Measurements from ENCODE around the gene MAMSTR. TPM values are rescaled to one million over a fixed set of nuclear protein-coding genes. Genes with fewer than 3 reads are reported as not detected.

MAMSTR gene
- total RNA-seq, 4 donors from 2014 or later: 3.4 to 10.8 (median 5.4) TPM

DNA sequence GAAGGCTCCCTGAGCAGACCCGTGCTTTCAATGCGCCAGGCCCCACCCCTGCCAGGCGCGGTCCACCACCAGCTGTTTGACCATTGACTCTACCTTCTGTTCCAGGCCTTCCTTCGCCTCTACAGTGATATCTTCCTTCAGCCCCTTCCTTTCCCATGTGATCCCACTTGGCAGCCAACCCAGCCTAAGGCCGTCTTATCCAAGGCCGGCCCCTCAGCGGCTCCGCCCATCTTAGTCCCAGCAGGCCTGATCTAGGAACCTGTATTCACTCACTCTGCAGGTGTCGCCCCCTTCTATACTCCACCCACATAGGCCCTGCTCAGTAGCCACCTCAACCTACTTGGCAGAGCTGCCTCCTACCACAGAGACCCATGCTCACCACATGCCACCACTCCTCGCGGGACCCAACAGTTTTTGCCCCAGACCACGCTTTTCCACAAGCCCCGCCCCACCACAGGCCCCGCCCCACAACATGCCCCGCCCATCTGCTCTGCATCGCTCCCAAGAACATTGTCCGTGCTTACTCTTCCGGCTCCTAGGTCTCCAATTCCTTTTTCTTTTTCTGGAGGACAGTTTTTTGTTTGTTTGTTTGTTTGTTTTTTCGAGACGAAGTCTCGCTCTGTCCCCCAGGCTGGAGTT lies 18.0 kb upstream of the MAMSTR start:
- peak overlapping the region; percentile 72 to 88 (median 84) for H3K27ac ChIP-seq
- intact Hi-C loops (cut with DNase I; ENCODE audit: low total_unique reads): no loop called here
- in situ Hi-C loops (cut with MboI; ENCODE audit: low sequenced_read_pairs in 4 of 4): loop anchor here in 1 of 4 donors (25.0 kb wide), 1 partner anchor 100 kb away; the partner anchor contains the start of genes CA11 and DBP
- H3K4me1 ChIP-seq: peaks cover 3 to 16% of the 10 kb centered on the region in 2 donors
- H3K27me3 ChIP-seq: no peaks in the 10 kb centered on the region
- ATAC-seq (no peak), DNase-seq (no peak)
- no peaks in the 10 kb centered on the region for H3K9me3 ChIP-seq
- H3K4me3 ChIP-seq: no peak overlapping the region
- no peaks in the 10 kb centered on the region for H3K36me3 ChIP-seq
- no peak for TF ChIP-seq POLR2A (IDR thresholded peaks at IDR 0.05)
- no peak for TF ChIP-seq CTCF (IDR thresholded peaks at IDR 0.05 in 4 of 5, conservative IDR thresholded peaks at IDR 0.05 in 1 of 5)

GRCh38 chr19:48735031-48735615 lies 15.6 kb upstream of the MAMSTR start:
- Histone ChIP-seq H3K9me3 (no peaks in the 10 kb centered on the region), H3K4me3 (no peak overlapping the region), H3K27ac (no peak overlapping the region), H3K27me3 (no peaks in the 10 kb centered on the region), H3K36me3 (no peaks in the 10 kb centered on the region), H3K4me1 (peaks cover 3 to 11% of the 10 kb centered on the region in 2 donors)
- DNase-seq (no peak), ATAC-seq (no peak)
- TF ChIP-seq CTCF (IDR thresholded peaks at IDR 0.05 in 4 of 5, conservative IDR thresholded peaks at IDR 0.05 in 1 of 5) (no peak), POLR2A (IDR thresholded peaks at IDR 0.05) (no peak)
- in situ Hi-C loops (cut with MboI; ENCODE audit: low sequenced_read_pairs in 4 of 4) (loop anchor here in 1 of 4 donors (25.0 kb wide), 1 partner anchor 98 kb away; the partner anchor contains the start of genes CA11 and DBP), intact Hi-C loops (cut with DNase I; ENCODE audit: low total_unique reads) (no loop called here)

DNA sequence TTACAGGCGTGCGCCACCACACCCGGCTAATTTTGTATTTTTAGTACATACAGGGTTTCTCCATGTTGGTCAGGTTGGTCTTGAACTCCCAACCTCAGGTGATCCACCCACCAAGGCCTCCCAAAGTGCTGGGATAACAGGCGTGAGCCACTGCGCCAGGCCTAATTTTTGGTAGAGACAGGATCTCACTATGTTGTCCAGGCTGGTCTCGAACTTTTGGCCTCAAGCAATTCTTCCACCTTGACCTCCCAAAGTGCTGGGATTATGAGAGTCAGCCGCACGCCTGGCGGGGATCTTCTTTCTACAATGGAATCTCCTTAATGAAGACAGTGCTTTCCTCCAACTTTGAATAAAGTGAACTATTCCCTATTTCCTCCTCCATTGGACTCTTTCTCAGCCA lies 15.1 kb upstream of the MAMSTR start:
- TF ChIP-seq CTCF (IDR thresholded peaks at IDR 0.05 in 4 of 5, conservative IDR thresholded peaks at IDR 0.05 in 1 of 5) (no peak), POLR2A (IDR thresholded peaks at IDR 0.05) (no peak)
- no peaks in the 10 kb centered on the region for H3K36me3 ChIP-seq

GRCh38 chr19:48731452-48731851 lies 11.9 kb upstream of the MAMSTR start:
- ATAC-seq (no peak), DNase-seq (no peak)
- Histone ChIP-seq H3K9me3 (no peaks in the 10 kb centered on the region), H3K27ac (no peak overlapping the region), H3K4me1 (no peaks in the 10 kb centered on the region), H3K36me3 (no peaks in the 10 kb centered on the region), H3K4me3 (no peak overlapping the region), H3K27me3 (no peaks in the 10 kb centered on the region)
- in situ Hi-C loops (cut with MboI; ENCODE audit: low sequenced_read_pairs in 4 of 4): loop anchor here in 1 of 4 donors (25.0 kb wide), 1 partner anchor 94 kb away; the partner anchor contains the start of genes CA11 and DBP
- TF ChIP-seq POLR2A (IDR thresholded peaks at IDR 0.05) (no peak), CTCF (IDR thresholded peaks at IDR 0.05 in 4 of 5, conservative IDR thresholded peaks at IDR 0.05 in 1 of 5) (no peak)
- intact Hi-C loops (cut with DNase I; ENCODE audit: low total_unique reads): no loop called here

More for the DNA sequence above, 15.1 kb upstream of the MAMSTR start:
- no peaks in the 10 kb centered on the region for H3K27me3 ChIP-seq
- no peak overlapping the region for H3K27ac ChIP-seq
- intact Hi-C loops (cut with DNase I; ENCODE audit: low total_unique reads) (no loop called here), in situ Hi-C loops (cut with MboI; ENCODE audit: low sequenced_read_pairs in 4 of 4) (loop anchor here in 1 of 4 donors (25.0 kb wide), 1 partner anchor 97 kb away; the partner anchor contains the start of genes CA11 and DBP)
- no peak for ATAC-seq
- no peaks in the 10 kb centered on the region for H3K9me3 ChIP-seq
- H3K4me3 ChIP-seq: no peak overlapping the region
- H3K4me1 ChIP-seq: peaks cover 3 to 6% of the 10 kb centered on the region in 2 donors
- DNase-seq: no peak

Measured in gastrocnemius medialis (tissue), 4 donors.